Measurements from ENCODE around the gene NRG2.

Gene NRG2

GRCh38 chr5:139862803-139863202 lies 180.3 kb downstream of the NRG2 start:
- no peak for TF ChIP-seq POLR2AphosphoS5 (IDR thresholded peaks at IDR 0.05; ENCODE audit: low read depth, low read length)
- no peak for TF ChIP-seq REST (IDR thresholded peaks at IDR 0.05; ENCODE audit: insufficient read depth in 1 of 2, low read depth in 2 of 2, low read length in 2 of 2)
- no peak for TF ChIP-seq FOXP2 (optimal IDR thresholded peaks at IDR 0.05; ENCODE audit: borderline replicate concordance, extremely low read depth, extremely low read length, insufficient read depth)
- no peak for TF ChIP-seq TAF1 (IDR thresholded peaks at IDR 0.05; ENCODE audit: borderline replicate concordance, insufficient read depth, low read length)
- TF ChIP-seq SIN3A (IDR thresholded peaks at IDR 0.05; ENCODE audit: borderline replicate concordance, insufficient read depth, low read length), result no peak

- no peak for TF ChIP-seq POLR2AphosphoS5 (IDR thresholded peaks at IDR 0.05; ENCODE audit: low read depth, low read length)
- no peak for TF ChIP-seq FOXP2 (optimal IDR thresholded peaks at IDR 0.05; ENCODE audit: borderline replicate concordance, extremely low read depth, extremely low read length, insufficient read depth)
- no peak for TF ChIP-seq TAF1 (IDR thresholded peaks at IDR 0.05; ENCODE audit: borderline replicate concordance, insufficient read depth, low read length)
- no peak for TF ChIP-seq SIN3A (IDR thresholded peaks at IDR 0.05; ENCODE audit: borderline replicate concordance, insufficient read depth, low read length)
- TF ChIP-seq REST (IDR thresholded peaks at IDR 0.05; ENCODE audit: insufficient read depth in 1 of 2, low read depth in 2 of 2, low read length in 2 of 2), result no peak
These were observed 180.8 kb downstream of the NRG2 start for GRCh38 chr5:139862313-139862712.

GRCh38 chr5:139861889-139862207 lies 181.3 kb downstream of the NRG2 start:
- TF ChIP-seq TAF1 (IDR thresholded peaks at IDR 0.05; ENCODE audit: borderline replicate concordance, insufficient read depth, low read length) (no peak), REST (IDR thresholded peaks at IDR 0.05; ENCODE audit: insufficient read depth in 1 of 2, low read depth in 2 of 2, low read length in 2 of 2) (no peak), FOXP2 (optimal IDR thresholded peaks at IDR 0.05; ENCODE audit: borderline replicate concordance, extremely low read depth, extremely low read length, insufficient read depth) (no peak), SIN3A (IDR thresholded peaks at IDR 0.05; ENCODE audit: borderline replicate concordance, insufficient read depth, low read length) (no peak), POLR2AphosphoS5 (IDR thresholded peaks at IDR 0.05; ENCODE audit: low read depth, low read length) (no peak)

- TF ChIP-seq POLR2AphosphoS5 (IDR thresholded peaks at IDR 0.05; ENCODE audit: low read depth, low read length) (no peak), SIN3A (IDR thresholded peaks at IDR 0.05; ENCODE audit: borderline replicate concordance, insufficient read depth, low read length) (no peak), REST (IDR thresholded peaks at IDR 0.05; ENCODE audit: insufficient read depth in 1 of 2, low read depth in 2 of 2, low read length in 2 of 2) (no peak), TAF1 (IDR thresholded peaks at IDR 0.05; ENCODE audit: borderline replicate concordance, insufficient read depth, low read length) (no peak), FOXP2 (optimal IDR thresholded peaks at IDR 0.05; ENCODE audit: borderline replicate concordance, extremely low read depth, extremely low read length, insufficient read depth) (no peak)
These were observed 181.8 kb downstream of the NRG2 start for GRCh38 chr5:139861021-139861888.

All from PFSK-1 (cell line).